Measurements from ENCODE around the gene VRK1.
A peak's percentile ranks its signal among the peaks of the same experiment; 100 is the strongest.

Gene VRK1

GRCh38 chr14:96852823-96853422 lies 55.7 kb downstream of the VRK1 start:
- Histone ChIP-seq H2AFZ (ENCODE audit: low read depth) (no peak overlapping the region), H3K79me2 (ENCODE audit: insufficient read depth, low read depth) (no peaks in the 10 kb centered on the region), H3K27me3 (ENCODE audit: insufficient read depth, low read depth) (no peaks in the 10 kb centered on the region), H3K27ac (no peak overlapping the region), H3K4me1 (ENCODE audit: low read depth, poor library complexity, severe bottlenecking) (peaks cover 6% of the 10 kb centered on the region), H3K36me3 (ENCODE audit: insufficient read depth) (no peaks in the 10 kb centered on the region), H3K9ac (no peak overlapping the region), H4K20me1 (ENCODE audit: insufficient read depth) (no peaks in the 10 kb centered on the region), H3K4me3 (IDR thresholded peaks at IDR 0.05; ENCODE audit: insufficient read depth, low read depth, low read length) (no peak overlapping the region), H3K4me2 (no peak overlapping the region)
- TF ChIP-seq CTCF (conservative IDR thresholded peaks at IDR 0.05; ENCODE audit: low read depth, low read length): peak; percentile 58

DNA sequence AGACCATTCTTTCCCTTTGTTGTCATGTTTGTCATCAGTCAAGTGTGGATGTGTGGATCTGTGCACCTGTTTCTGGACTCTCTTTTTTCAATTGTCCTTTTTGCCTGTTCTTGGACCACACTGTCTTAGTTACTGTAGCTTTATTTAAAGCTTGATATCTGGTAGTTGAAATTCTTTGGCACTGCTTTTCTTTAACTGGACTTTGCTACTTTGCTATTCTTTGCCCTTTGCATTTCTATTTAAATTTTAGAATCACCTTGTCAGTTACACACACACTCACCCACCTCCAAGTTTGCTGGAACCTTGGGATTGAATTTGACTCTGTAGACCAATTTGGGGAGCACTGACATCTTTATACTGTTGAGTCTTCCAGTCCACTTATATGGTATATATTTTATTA lies 61.5 kb downstream of the VRK1 start:
- no peak overlapping the region for H3K4me3 ChIP-seq (IDR thresholded peaks at IDR 0.05; ENCODE audit: insufficient read depth, low read depth, low read length)
- no peak overlapping the region for H3K4me2 ChIP-seq
- no peaks in the 10 kb centered on the region for H3K36me3 ChIP-seq (ENCODE audit: insufficient read depth)
- no peak overlapping the region for H3K9ac ChIP-seq
- H3K27me3 ChIP-seq (ENCODE audit: insufficient read depth, low read depth): no peaks in the 10 kb centered on the region
- no peaks in the 10 kb centered on the region for H4K20me1 ChIP-seq (ENCODE audit: insufficient read depth)
- H2AFZ ChIP-seq (ENCODE audit: low read depth): no peak overlapping the region
- H3K27ac ChIP-seq: no peak overlapping the region
- no peaks in the 10 kb centered on the region for H3K4me1 ChIP-seq (ENCODE audit: low read depth, poor library complexity, severe bottlenecking)
- no peak for TF ChIP-seq CTCF (conservative IDR thresholded peaks at IDR 0.05; ENCODE audit: low read depth, low read length)
- no peaks in the 10 kb centered on the region for H3K79me2 ChIP-seq (ENCODE audit: insufficient read depth, low read depth)

GRCh38 chr14:96861568-96862310 lies 64.6 kb downstream of the VRK1 start:
- H3K4me3 ChIP-seq (IDR thresholded peaks at IDR 0.05; ENCODE audit: insufficient read depth, low read depth, low read length): no peak overlapping the region
- no peaks in the 10 kb centered on the region for H3K4me1 ChIP-seq (ENCODE audit: low read depth, poor library complexity, severe bottlenecking)
- no peaks in the 10 kb centered on the region for H4K20me1 ChIP-seq (ENCODE audit: insufficient read depth)
- no peak overlapping the region for H3K4me2 ChIP-seq
- no peaks in the 10 kb centered on the region for H3K79me2 ChIP-seq (ENCODE audit: insufficient read depth, low read depth)
- no peak overlapping the region for H3K9ac ChIP-seq
- H3K36me3 ChIP-seq (ENCODE audit: insufficient read depth): no peaks in the 10 kb centered on the region
- no peak overlapping the region for H2AFZ ChIP-seq (ENCODE audit: low read depth)
- TF ChIP-seq CTCF (conservative IDR thresholded peaks at IDR 0.05; ENCODE audit: low read depth, low read length): no peak
- no peak overlapping the region for H3K27ac ChIP-seq
- no peaks in the 10 kb centered on the region for H3K27me3 ChIP-seq (ENCODE audit: insufficient read depth, low read depth)

GRCh38 chr14:96863327-96863985 lies 66.3 kb downstream of the VRK1 start:
- H4K20me1 ChIP-seq (ENCODE audit: insufficient read depth): no peaks in the 10 kb centered on the region
- no peak overlapping the region for H3K4me2 ChIP-seq
- no peaks in the 10 kb centered on the region for H3K79me2 ChIP-seq (ENCODE audit: insufficient read depth, low read depth)
- H3K9ac ChIP-seq: no peak overlapping the region
- H2AFZ ChIP-seq (ENCODE audit: low read depth): no peak overlapping the region
- H3K36me3 ChIP-seq (ENCODE audit: insufficient read depth): no peaks in the 10 kb centered on the region
- no peak for TF ChIP-seq CTCF (conservative IDR thresholded peaks at IDR 0.05; ENCODE audit: low read depth, low read length)
- H3K4me3 ChIP-seq (IDR thresholded peaks at IDR 0.05; ENCODE audit: insufficient read depth, low read depth, low read length): no peak overlapping the region
- no peaks in the 10 kb centered on the region for H3K4me1 ChIP-seq (ENCODE audit: low read depth, poor library complexity, severe bottlenecking)
- no peak overlapping the region for H3K27ac ChIP-seq
- no peaks in the 10 kb centered on the region for H3K27me3 ChIP-seq (ENCODE audit: insufficient read depth, low read depth)

Measured in KMS-11 (cell line).